ENCODE data around the gene RPS25.
"Not testable (repeated sequence)": the region's sequence is repeated elsewhere in the genome, so short reads cannot be mapped to it uniquely, and the experiment has no call there.

The RPS25 gene

DNA sequence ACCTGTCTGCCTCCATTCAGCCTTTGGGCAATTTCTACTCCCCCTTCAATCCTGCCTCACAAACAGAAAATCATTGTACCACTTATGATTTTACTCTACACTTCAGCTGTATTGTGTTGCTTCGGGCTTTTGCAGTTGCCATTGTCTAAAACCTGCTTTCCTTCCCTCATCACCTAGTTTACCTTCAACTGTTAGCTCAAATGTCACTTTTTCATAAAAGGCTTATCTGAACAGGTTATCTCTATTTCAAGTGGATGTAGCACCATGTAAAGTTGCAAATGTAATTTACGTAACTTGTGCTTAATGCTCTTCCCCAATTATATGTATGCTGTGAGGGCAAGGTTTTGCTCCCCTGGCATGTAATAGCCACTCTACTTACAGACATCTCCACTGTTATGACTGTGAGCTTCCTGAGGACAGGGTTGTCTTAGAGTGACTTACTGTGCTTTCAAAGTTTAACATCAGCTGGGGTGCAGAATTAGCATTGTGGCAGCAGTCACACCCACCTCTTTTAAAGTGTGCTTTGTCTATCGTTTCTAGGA is 5.4 kb downstream of the RPS25 start:
- H3K27ac ChIP-seq (ENCODE audit: low read depth, low read length), result no peak overlapping the region
- H3K27me3 ChIP-seq (ENCODE audit: control insufficient read depth in 1 of 2, insufficient read depth in 2 of 2, low read length in 2 of 2), result no peaks in the 10 kb centered on the region
- no peak overlapping the region for H3K4me3 ChIP-seq (ENCODE audit: low read depth in 1 of 2, low read length in 2 of 2)
- no peaks in the 10 kb centered on the region for H3K9me3 ChIP-seq (ENCODE audit: low read length)
- H3K9ac ChIP-seq (ENCODE audit: low read length), result no peak overlapping the region
- peaks cover 76% of the 10 kb centered on the region for H3K36me3 ChIP-seq (ENCODE audit: insufficient read depth, low read length)
- H3K4me1 ChIP-seq (ENCODE audit: insufficient read depth, low read length), result peaks cover 19% of the 10 kb centered on the region

DNA sequence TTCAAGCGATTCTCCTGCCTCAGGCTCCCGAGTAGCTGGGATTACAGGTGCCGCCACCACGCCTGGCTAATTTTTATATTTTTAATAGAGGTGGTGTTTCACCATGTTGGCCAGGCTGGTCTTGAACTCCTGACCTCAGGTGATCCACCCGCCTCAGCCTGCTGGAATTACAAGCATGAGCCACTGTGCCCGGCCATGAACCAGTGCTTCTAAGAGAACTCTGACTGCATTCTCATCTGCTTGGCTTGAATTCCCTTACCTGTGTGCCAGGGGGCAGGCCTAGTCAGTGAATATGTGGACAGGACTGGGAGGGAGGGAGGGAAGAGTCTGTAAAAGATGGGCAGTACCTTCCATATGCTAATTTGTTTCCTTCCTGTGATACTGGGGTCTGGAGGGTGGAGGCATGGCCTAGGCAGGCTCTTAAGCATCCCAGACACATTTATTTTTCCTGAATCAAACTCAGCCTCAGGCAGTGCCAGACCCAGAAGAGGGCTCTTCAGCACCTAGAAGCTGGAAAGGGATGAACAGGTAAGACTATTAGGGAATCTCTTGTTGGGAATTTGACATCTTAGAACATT is 6.6 kb downstream of the RPS25 start:
- Histone ChIP-seq H3K36me3 (ENCODE audit: insufficient read depth, low read length) (peaks cover 80% of the 10 kb centered on the region), H3K9ac (ENCODE audit: low read length) (no peak overlapping the region)

DNA sequence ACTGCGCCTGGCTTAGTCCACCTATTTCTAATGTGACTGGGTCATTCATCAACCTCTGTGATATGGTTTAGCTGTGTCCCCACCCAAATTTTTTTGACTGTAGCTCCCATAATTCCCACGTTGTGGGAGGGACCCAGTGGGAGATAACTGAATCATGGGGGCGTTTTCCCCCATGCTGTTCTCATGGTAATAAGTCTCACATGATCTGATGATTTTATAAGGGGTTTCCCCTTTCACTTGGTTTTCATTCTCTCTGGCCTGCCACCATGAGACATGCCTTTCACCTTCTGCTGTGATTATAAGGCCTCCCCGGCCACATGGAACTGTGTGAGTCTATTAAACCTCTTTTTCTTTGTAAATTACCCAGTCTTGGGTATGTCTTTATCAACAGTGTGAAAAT is 11.5 kb downstream of the RPS25 start:
- Histone ChIP-seq H3K36me3 (ENCODE audit: insufficient read depth, low read length) (peaks cover 44% of the 10 kb centered on the region), H3K27ac (ENCODE audit: low read depth, low read length) (no peak overlapping the region), H3K4me1 (ENCODE audit: insufficient read depth, low read length) (no peaks in the 10 kb centered on the region)

More for the DNA sequence above, 6.6 kb downstream of the RPS25 start:
- Histone ChIP-seq H3K9me3 (ENCODE audit: low read length) (no peaks in the 10 kb centered on the region), H3K4me3 (ENCODE audit: low read depth in 1 of 2, low read length in 2 of 2) (no peak overlapping the region), H3K27ac (ENCODE audit: low read depth, low read length) (no peak overlapping the region), H3K4me1 (ENCODE audit: insufficient read depth, low read length) (peaks cover 8% of the 10 kb centered on the region), H3K27me3 (ENCODE audit: control insufficient read depth in 1 of 2, insufficient read depth in 2 of 2, low read length in 2 of 2) (no peaks in the 10 kb centered on the region)

DNA sequence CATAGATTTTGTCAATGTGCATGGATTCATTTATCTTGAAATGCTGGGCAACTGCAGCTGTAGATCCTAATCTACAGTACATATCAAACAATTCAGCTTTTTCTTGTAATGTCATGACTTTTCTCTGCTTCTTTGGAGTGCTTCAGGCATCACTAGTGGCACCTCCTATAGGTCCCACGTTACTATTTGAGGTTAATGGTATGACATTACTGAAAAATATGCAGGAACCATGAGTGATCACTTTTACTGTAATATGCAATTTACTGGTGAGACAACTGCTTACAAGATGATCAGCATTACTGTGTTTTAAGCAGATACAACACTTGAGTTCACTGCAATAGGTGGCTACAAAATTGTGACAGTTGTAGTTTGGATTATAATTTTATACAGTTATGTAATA is 17.2 kb downstream of the RPS25 start:
- H3K4me3 ChIP-seq (ENCODE audit: low read depth in 1 of 2, low read length in 2 of 2), result no peak overlapping the region
- no peaks in the 10 kb centered on the region for H3K27me3 ChIP-seq (ENCODE audit: control insufficient read depth in 1 of 2, insufficient read depth in 2 of 2, low read length in 2 of 2)
- H3K27ac ChIP-seq (ENCODE audit: low read depth, low read length), result no peak overlapping the region
- no peak overlapping the region for H3K9ac ChIP-seq (ENCODE audit: low read length)
- peaks cover 17% of the 10 kb centered on the region for H3K36me3 ChIP-seq (ENCODE audit: insufficient read depth, low read length)
- peaks cover 18% of the 10 kb centered on the region for H3K4me1 ChIP-seq (ENCODE audit: insufficient read depth, low read length)
- no peaks in the 10 kb centered on the region for H3K9me3 ChIP-seq (ENCODE audit: low read length)

More for the DNA sequence above, 11.5 kb downstream of the RPS25 start:
- Histone ChIP-seq H3K9ac (ENCODE audit: low read length) (no peak overlapping the region), H3K27me3 (ENCODE audit: control insufficient read depth in 1 of 2, insufficient read depth in 2 of 2, low read length in 2 of 2) (no peaks in the 10 kb centered on the region), H3K4me3 (ENCODE audit: low read depth in 1 of 2, low read length in 2 of 2) (no peak overlapping the region), H3K9me3 (ENCODE audit: low read length) (no peaks in the 10 kb centered on the region)

DNA sequence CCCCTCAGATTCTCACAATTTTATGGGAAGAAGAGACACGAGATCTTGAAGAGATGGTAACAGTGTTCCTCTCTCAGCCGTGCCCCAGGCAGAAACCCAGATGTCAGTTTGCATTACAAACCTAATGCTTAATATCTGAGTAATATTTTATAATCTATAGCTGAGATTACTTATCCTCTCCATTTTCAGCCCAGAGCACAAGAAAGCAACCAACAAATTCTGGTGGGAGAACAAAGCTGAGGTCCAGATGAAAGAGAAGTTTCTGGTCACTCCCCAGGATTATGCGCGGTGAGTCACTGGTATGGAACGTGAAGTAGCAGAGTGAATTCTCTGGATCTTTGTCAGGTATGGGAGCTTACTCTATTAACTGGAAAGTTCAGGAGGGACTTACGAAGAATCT is 19.3 kb downstream of the RPS25 start:
- Histone ChIP-seq H3K27me3 (ENCODE audit: control insufficient read depth in 1 of 2, insufficient read depth in 2 of 2, low read length in 2 of 2) (no peaks in the 10 kb centered on the region), H3K4me1 (ENCODE audit: insufficient read depth, low read length) (peaks cover 18% of the 10 kb centered on the region), H3K9me3 (ENCODE audit: low read length) (no peaks in the 10 kb centered on the region), H3K36me3 (ENCODE audit: insufficient read depth, low read length) (peaks cover 17% of the 10 kb centered on the region), H3K27ac (ENCODE audit: low read depth, low read length) (no peak overlapping the region), H3K4me3 (ENCODE audit: low read depth in 1 of 2, low read length in 2 of 2) (peak overlapping the region; percentile 75 to 99), H3K9ac (ENCODE audit: low read length) (peak overlapping the region; percentile 71)

DNA sequence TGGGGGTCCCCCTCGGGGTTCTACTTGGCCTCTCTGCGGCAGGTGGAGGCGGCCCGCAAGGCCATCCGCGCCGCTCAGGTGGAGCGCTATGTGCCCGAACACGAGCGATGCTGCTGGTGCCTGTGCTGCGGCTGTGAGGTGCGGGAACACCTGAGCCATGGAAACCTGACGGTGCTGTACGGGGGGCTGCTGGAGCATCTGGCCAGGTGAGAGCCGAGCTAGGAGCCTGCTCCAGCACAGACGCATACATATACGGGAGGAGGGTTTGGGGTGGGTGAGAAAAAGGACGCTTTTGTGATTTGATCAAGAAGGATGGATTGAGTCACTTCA is 19.8 kb downstream of the RPS25 start:
- Histone ChIP-seq H3K27ac (ENCODE audit: low read depth, low read length) (peak overlapping the region; percentile 84), H3K27me3 (ENCODE audit: control insufficient read depth in 1 of 2, insufficient read depth in 2 of 2, low read length in 2 of 2) (no peaks in the 10 kb centered on the region), H3K36me3 (ENCODE audit: insufficient read depth, low read length) (peaks cover 17% of the 10 kb centered on the region), H3K4me3 (ENCODE audit: low read depth in 1 of 2, low read length in 2 of 2) (peak overlapping the region; percentile 75 to 99), H3K9ac (ENCODE audit: low read length) (peak overlapping the region; percentile 71), H3K4me1 (ENCODE audit: insufficient read depth, low read length) (peaks cover 18% of the 10 kb centered on the region), H3K9me3 (ENCODE audit: low read length) (no peaks in the 10 kb centered on the region)

DNA sequence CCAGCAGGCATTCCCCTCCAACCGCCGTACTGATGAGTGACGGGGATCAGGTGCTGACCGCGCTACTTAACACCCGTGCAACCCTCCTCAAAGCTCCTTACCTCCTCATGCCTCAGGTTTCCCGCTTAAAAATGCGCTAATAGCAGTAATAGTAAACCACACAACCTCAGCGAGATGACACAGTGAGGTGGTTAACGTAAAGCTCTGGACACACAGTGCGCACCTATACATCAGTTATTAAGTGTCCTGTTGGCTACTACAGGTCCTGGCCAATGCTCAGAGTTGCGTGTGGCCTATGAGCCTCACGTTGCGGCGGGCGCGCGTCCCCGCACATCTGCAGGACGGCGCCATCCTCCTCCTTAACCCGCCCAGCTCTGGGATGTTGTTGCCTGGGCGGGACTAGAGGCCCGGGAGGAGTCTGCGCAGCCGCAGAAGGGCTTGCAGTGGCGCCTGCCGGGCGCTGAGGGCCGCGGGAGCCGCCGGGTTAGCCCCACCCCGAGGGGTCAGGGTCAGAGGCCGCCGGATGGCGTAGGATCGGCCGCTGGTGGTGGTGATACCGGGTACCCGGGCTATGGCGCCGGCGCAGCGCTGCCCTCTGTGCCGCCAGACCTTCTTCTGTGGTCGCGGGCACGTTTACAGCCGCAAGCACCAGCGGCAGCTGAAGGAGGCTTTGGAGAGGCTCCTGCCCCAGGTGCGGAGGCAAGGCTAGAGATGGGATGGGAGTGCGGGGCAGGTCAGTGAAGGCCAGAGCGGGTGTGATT is 20.3 kb downstream of the RPS25 start, which contains the start of gene CENATAC:
CENATAC (plus strand) TSS at position 512 of the 761 bp plus-strand sequence; CDS start at position 572, 60 bp downstream.
- Histone ChIP-seq H3K27ac (ENCODE audit: low read depth, low read length) (peak within 1 kb of the TSS; percentile 84), H3K4me3 (ENCODE audit: low read depth in 1 of 2, low read length in 2 of 2) (peak within 1 kb of the TSS; percentile 75 to 99), H3K9me3 (ENCODE audit: low read length) (no peaks in the 10 kb centered on the region), H3K4me1 (ENCODE audit: insufficient read depth, low read length) (peaks cover 18% of the 10 kb centered on the region), H3K27me3 (ENCODE audit: control insufficient read depth in 1 of 2, insufficient read depth in 2 of 2, low read length in 2 of 2) (no peaks in the 10 kb centered on the region), H3K9ac (ENCODE audit: low read length) (peak within 1 kb of the TSS; percentile 71), H3K36me3 (ENCODE audit: insufficient read depth, low read length) (peaks cover 12% of the 10 kb centered on the region)

DNA sequence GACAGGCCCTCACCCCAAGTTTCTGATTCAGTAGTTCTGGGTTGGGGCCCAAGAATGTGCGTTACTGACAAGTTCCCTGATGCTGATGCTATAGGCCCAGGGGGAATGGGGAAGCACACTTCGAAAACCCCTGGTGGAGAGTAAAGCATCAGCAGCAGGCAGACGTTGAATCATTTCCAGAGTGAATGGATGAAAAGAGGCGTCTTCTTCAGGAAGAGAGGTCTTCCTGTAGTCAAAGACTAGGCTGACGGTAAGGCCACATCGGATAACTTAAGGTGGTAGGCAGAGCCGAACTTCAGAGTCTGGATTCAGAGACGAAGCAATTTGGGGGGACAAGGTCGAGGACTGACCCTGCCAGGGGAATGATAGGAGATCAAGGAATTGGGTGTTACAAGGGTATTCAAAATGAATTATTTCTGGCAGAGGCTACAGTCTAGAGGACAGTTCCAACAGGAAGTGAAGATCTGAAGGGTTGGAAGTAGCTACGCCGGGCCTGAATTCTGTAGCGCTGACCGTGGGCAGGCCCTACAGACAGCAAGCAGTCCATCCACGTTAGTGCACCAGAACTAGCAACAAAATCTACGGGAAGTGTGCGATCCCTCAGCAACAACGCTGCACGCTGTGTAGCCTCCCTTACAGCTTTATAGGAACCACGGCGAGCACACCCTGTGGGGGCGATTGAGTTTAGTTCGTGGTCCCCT is 21.1 kb downstream of the RPS25 start:
- H3K27ac ChIP-seq (ENCODE audit: low read depth, low read length), result peak overlapping the region; percentile 84
- peaks cover 18% of the 10 kb centered on the region for H3K4me1 ChIP-seq (ENCODE audit: insufficient read depth, low read length)
- no peaks in the 10 kb centered on the region for H3K27me3 ChIP-seq (ENCODE audit: control insufficient read depth in 1 of 2, insufficient read depth in 2 of 2, low read length in 2 of 2)
- H3K9ac ChIP-seq (ENCODE audit: low read length), result peak overlapping the region; percentile 71
- H3K36me3 ChIP-seq (ENCODE audit: insufficient read depth, low read length), result peaks cover 9% of the 10 kb centered on the region
- no peaks in the 10 kb centered on the region for H3K9me3 ChIP-seq (ENCODE audit: low read length)
- peak overlapping the region; percentile 75 to 99 for H3K4me3 ChIP-seq (ENCODE audit: low read depth in 1 of 2, low read length in 2 of 2)

DNA sequence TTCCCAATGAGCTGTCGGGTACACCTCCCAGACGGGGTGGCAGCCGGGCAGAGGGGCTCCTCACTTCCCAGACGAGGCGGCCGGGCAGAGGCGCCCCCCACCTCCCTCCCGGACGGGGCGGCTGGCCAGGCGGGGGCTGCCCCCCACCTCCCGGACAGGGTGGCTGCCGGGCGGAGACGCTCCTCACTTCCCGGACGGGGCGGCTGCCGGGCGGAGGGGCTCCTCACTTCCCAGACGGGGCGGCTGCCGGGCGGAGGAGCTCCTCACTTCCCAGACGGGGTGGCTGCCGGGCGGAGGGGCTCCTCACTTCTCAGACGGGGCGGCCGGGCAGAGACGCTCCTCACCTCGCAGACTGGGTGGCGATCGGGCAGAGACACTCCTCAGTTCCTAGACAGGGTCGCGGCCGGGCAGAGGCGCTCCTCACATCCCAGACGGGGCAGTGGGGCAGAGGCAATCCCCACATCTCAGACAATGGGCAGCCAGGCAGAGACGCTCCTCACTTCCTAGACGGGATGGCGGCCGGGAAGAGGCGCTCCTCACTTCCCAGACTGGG is 26.6 kb downstream of the RPS25 start:
- H3K9ac ChIP-seq (ENCODE audit: low read length); H3K4me1 ChIP-seq (ENCODE audit: insufficient read depth, low read length); H3K9me3 ChIP-seq (ENCODE audit: low read length); H3K27ac ChIP-seq (ENCODE audit: low read depth, low read length); H3K36me3 ChIP-seq (ENCODE audit: insufficient read depth, low read length); H3K27me3 ChIP-seq (ENCODE audit: control insufficient read depth in 1 of 2, insufficient read depth in 2 of 2, low read length in 2 of 2); H3K4me3 ChIP-seq (ENCODE audit: low read depth in 1 of 2, low read length in 2 of 2): not testable (repeated sequence)

DNA sequence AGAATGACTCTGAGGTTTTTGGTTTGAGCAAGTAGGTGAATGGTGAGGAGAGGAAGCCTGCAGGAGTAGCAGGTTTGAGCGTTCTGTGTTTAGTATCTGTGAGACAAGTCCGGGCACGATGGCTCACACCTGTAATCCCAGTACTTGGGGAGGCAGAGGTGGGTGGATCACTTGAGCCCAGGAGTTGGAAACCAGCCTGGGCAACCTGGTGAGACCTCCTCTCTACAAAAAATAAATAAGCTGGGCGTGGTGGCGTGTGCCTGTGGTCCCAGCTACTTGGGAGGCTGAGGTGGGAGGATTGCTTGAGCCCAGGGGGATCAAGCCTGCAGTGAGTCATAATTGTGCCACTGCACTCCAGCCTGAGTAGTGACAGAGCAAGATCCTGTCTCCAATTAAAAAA is 29.9 kb downstream of the RPS25 start:
- no peaks in the 10 kb centered on the region for H3K9me3 ChIP-seq (ENCODE audit: low read length)
- no peaks in the 10 kb centered on the region for H3K36me3 ChIP-seq (ENCODE audit: insufficient read depth, low read length)
- no peaks in the 10 kb centered on the region for H3K27me3 ChIP-seq (ENCODE audit: control insufficient read depth in 1 of 2, insufficient read depth in 2 of 2, low read length in 2 of 2)
- H3K9ac ChIP-seq (ENCODE audit: low read length), result no peak overlapping the region
- no peaks in the 10 kb centered on the region for H3K4me1 ChIP-seq (ENCODE audit: insufficient read depth, low read length)
- H3K27ac ChIP-seq (ENCODE audit: low read depth, low read length), result no peak overlapping the region
- no peak overlapping the region for H3K4me3 ChIP-seq (ENCODE audit: low read depth in 1 of 2, low read length in 2 of 2)

DNA sequence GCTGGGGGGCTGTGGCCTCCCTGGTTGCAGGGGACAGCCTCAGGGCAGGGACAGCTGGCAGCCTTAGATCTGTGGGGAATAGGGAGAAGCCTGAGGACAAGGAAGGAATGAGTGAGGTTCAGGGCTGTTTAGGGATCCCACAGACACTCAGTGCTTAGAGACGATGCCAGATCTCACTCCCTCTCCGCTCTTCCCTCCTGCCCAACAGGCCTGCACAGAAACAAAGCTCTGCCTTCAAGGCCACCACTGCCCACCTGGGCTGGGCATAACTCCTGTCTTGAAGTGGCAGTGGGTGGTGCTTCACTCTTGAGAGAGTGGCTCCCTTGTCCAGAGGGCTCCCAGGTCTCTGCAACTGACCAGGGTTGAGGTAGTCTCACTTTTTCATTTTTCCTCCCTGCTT is 33.3 kb downstream of the RPS25 start:
- H3K27ac ChIP-seq (ENCODE audit: low read depth, low read length), result no peak overlapping the region
- H3K27me3 ChIP-seq (ENCODE audit: control insufficient read depth in 1 of 2, insufficient read depth in 2 of 2, low read length in 2 of 2), result no peaks in the 10 kb centered on the region
- peaks cover 5% of the 10 kb centered on the region for H3K4me1 ChIP-seq (ENCODE audit: insufficient read depth, low read length)

More for the DNA sequence above, 33.3 kb downstream of the RPS25 start:
- Histone ChIP-seq H3K36me3 (ENCODE audit: insufficient read depth, low read length) (no peaks in the 10 kb centered on the region), H3K9ac (ENCODE audit: low read length) (no peak overlapping the region), H3K9me3 (ENCODE audit: low read length) (no peaks in the 10 kb centered on the region), H3K4me3 (ENCODE audit: low read depth in 1 of 2, low read length in 2 of 2) (no peak overlapping the region)
